ENCODE results near the gene RORB.

Gene RORB

DNA sequence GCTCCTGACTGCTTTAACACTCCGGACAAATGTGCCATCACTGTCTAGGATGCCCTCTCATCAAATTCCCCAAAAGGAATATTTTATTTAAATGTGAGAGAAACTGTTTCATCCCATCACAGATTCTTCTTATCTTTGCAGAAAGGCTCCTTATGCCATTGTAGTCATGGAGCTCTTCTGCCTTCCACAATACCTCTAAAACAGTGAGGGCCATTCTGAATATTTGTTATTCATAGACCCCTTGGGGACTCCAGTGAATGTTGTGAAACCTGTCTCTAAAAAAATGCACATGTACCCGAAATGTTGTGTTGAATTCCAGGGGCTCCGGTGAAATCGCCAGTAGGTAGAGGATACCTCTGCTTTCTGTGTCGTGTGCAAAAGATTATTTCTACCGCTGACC lies 176.9 kb downstream of the RORB start:
- no peaks in the 10 kb centered on the region for H3K36me3 ChIP-seq
- DNase-seq: no peak
- H3K4me1 ChIP-seq: no peaks in the 10 kb centered on the region
- H3K4me3 ChIP-seq: no peak overlapping the region
- H3K27me3 ChIP-seq: no peaks in the 10 kb centered on the region
- TF ChIP-seq, protein P1, sequence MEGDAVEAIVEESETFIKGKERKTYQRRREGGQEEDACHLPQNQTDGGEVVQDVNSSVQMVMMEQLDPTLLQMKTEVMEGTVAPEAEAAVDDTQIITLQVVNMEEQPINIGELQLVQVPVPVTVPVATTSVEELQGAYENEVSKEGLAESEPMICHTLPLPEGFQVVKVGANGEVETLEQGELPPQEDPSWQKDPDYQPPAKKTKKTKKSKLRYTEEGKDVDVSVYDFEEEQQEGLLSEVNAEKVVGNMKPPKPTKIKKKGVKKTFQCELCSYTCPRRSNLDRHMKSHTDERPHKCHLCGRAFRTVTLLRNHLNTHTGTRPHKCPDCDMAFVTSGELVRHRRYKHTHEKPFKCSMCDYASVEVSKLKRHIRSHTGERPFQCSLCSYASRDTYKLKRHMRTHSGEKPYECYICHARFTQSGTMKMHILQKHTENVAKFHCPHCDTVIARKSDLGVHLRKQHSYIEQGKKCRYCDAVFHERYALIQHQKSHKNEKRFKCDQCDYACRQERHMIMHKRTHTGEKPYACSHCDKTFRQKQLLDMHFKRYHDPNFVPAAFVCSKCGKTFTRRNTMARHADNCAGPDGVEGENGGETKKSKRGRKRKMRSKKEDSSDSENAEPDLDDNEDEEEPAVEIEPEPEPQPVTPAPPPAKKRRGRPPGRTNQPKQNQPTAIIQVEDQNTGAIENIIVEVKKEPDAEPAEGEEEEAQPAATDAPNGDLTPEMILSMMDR (IDR thresholded peaks at IDR 0.05): no peak
- no peak overlapping the region for H3K27ac ChIP-seq
- intact Hi-C loops (cut with DNase I; ENCODE audit: low total_unique reads): no loop called here
- H3K9me3 ChIP-seq: no peaks in the 10 kb centered on the region

- Histone ChIP-seq H3K4me1 (no peaks in the 10 kb centered on the region), H3K27ac (no peak overlapping the region), H3K27me3 (no peaks in the 10 kb centered on the region), H3K36me3 (no peaks in the 10 kb centered on the region), H3K4me3 (no peak overlapping the region), H3K9me3 (no peaks in the 10 kb centered on the region)
- intact Hi-C loops (cut with DNase I; ENCODE audit: low total_unique reads): no loop called here
- TF ChIP-seq, protein P1 (IDR thresholded peaks at IDR 0.05): no peak
- no peak for DNase-seq
Measured at GRCh38 chr9:74681906-74682305, 184.8 kb downstream of the RORB start.

- intact Hi-C loops (cut with DNase I; ENCODE audit: low total_unique reads): no loop called here
- Histone ChIP-seq H3K27ac (no peak overlapping the region), H3K9me3 (no peaks in the 10 kb centered on the region), H3K4me1 (no peaks in the 10 kb centered on the region), H3K27me3 (no peaks in the 10 kb centered on the region), H3K4me3 (no peak overlapping the region), H3K36me3 (no peaks in the 10 kb centered on the region)
- no peak for DNase-seq
- TF ChIP-seq, protein P1 (IDR thresholded peaks at IDR 0.05): no peak
Measured at GRCh38 chr9:74683322-74683721, 186.2 kb downstream of the RORB start.

DNA sequence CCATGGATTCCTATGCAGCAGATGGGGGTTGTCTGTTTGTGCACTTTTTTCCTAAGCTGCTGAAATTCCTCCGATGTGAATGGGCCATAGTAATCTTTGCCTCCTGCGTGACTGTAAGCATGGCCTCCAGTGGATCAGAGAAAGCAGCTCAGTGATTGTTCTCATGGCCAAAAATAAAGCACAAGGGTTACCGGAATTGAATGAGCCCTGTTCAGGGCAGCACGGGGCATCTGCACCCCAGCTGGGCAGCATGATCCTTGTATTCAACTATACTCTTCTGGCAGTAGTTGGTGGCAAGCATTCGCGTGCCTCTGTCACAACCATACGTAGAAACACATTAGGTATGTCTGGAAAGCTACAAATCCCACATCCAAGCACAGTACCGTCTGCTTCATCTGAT lies 193.9 kb downstream of the RORB start:
- no peak for DNase-seq
- H3K27me3 ChIP-seq: no peaks in the 10 kb centered on the region
- no peaks in the 10 kb centered on the region for H3K4me1 ChIP-seq
- TF ChIP-seq, protein P1 (IDR thresholded peaks at IDR 0.05): no peak
- H3K36me3 ChIP-seq: no peaks in the 10 kb centered on the region
- no peaks in the 10 kb centered on the region for H3K9me3 ChIP-seq
- intact Hi-C loops (cut with DNase I; ENCODE audit: low total_unique reads): no loop called here
- H3K27ac ChIP-seq: no peak overlapping the region
- no peak overlapping the region for H3K4me3 ChIP-seq

GRCh38 chr9:74696520-74696919 lies 199.4 kb downstream of the RORB start:
- DNase-seq: no peak
- H3K4me1 ChIP-seq: no peaks in the 10 kb centered on the region
- no peak overlapping the region for H3K4me3 ChIP-seq
- H3K36me3 ChIP-seq: no peaks in the 10 kb centered on the region
- TF ChIP-seq, protein P1 (IDR thresholded peaks at IDR 0.05): no peak
- intact Hi-C loops (cut with DNase I; ENCODE audit: low total_unique reads): no loop called here
- H3K27me3 ChIP-seq: no peaks in the 10 kb centered on the region
- H3K9me3 ChIP-seq: no peaks in the 10 kb centered on the region
- H3K27ac ChIP-seq: no peak overlapping the region

GRCh38 chr9:74697535-74697934 lies 200.4 kb downstream of the RORB start:
- TF ChIP-seq, protein P1 (IDR thresholded peaks at IDR 0.05): no peak

More at GRCh38 chr9:74697535-74697934, 200.4 kb downstream of the RORB start:
- no peaks in the 10 kb centered on the region for H3K27me3 ChIP-seq
- H3K27ac ChIP-seq: no peak overlapping the region
- H3K9me3 ChIP-seq: no peaks in the 10 kb centered on the region
- intact Hi-C loops (cut with DNase I; ENCODE audit: low total_unique reads): no loop called here
- no peak for DNase-seq
- no peaks in the 10 kb centered on the region for H3K36me3 ChIP-seq
- no peaks in the 10 kb centered on the region for H3K4me1 ChIP-seq
- H3K4me3 ChIP-seq: no peak overlapping the region
